Body of pancreas (tissue), 4 donors: ENCODE results near the gene OR52A1.

Experiments
- CTCF ChIP-seq, 7 experiments: fragments of 450-650 bp in 4 of 7; fragments of 200-600 bp in 3 of 7; sonication (generic) in 3 of 7; IDR thresholded peaks; one replicate each; pipeline ENCODE4 v1.5.1; 2016 to 2019; ENCODE audit warnings: antibody characterized with exemption in 7 of 7
- POLR2A ChIP-seq, 3 donors: fragments of 450-650 bp; IDR thresholded peaks; one replicate each; pipeline ENCODE4 v1.6.1; 2016; ENCODE audit warnings: antibody characterized with exemption in 3 of 3, mild to moderate bottlenecking in 2 of 3

GRCh38 chr11:5117588-5117987 lies 37.0 kb downstream of the OR52A1 start:
- TF ChIP-seq CTCF (IDR thresholded peaks at IDR 0.05): no peak
- no peak for TF ChIP-seq POLR2A (IDR thresholded peaks at IDR 0.05)
